Measurements from ENCODE around the gene RNF111. TPM values are rescaled to one million over a fixed set of nuclear protein-coding genes. Genes with fewer than 3 reads are reported as not detected.
"Not testable (repeated sequence)": the region's sequence is repeated elsewhere in the genome, so short reads cannot be mapped to it uniquely, and the experiment has no call there.

Gene RNF111
- total RNA-seq, 1 donor = 22.8 TPM

DNA sequence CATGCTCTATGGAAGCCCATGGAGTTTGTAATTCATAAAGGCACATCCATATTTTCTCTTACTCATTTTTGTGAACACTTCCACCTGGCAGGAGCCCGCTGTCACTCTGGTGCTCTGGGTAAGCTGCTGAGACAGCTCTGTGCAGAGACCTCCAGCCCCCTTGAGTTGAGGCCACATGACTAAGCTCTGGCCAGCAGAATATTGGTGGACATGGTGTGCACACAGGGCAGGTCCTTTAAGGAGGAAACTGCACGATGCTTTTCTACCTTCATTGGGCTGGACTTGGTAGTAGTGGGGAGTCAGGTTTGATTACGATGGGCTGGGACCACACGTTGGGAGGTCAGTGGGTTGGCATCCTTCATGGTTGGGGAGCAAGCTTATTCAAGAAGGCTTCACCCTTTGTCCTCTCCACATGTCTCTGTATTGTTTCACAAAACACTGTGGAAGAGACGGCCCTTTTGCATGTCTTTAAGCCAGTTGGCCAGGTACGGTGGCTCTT, 146.5 kb downstream of the RNF111 start:
- no peak for DNase-seq (ENCODE audit: low read depth)
- TF ChIP-seq, protein P1, sequence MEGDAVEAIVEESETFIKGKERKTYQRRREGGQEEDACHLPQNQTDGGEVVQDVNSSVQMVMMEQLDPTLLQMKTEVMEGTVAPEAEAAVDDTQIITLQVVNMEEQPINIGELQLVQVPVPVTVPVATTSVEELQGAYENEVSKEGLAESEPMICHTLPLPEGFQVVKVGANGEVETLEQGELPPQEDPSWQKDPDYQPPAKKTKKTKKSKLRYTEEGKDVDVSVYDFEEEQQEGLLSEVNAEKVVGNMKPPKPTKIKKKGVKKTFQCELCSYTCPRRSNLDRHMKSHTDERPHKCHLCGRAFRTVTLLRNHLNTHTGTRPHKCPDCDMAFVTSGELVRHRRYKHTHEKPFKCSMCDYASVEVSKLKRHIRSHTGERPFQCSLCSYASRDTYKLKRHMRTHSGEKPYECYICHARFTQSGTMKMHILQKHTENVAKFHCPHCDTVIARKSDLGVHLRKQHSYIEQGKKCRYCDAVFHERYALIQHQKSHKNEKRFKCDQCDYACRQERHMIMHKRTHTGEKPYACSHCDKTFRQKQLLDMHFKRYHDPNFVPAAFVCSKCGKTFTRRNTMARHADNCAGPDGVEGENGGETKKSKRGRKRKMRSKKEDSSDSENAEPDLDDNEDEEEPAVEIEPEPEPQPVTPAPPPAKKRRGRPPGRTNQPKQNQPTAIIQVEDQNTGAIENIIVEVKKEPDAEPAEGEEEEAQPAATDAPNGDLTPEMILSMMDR (IDR thresholded peaks at IDR 0.05; ENCODE audit: insufficient read depth, low read length) = no peak
- no peak overlapping the region for H3K4me3 ChIP-seq (ENCODE audit: low read depth, low read length)

DNA sequence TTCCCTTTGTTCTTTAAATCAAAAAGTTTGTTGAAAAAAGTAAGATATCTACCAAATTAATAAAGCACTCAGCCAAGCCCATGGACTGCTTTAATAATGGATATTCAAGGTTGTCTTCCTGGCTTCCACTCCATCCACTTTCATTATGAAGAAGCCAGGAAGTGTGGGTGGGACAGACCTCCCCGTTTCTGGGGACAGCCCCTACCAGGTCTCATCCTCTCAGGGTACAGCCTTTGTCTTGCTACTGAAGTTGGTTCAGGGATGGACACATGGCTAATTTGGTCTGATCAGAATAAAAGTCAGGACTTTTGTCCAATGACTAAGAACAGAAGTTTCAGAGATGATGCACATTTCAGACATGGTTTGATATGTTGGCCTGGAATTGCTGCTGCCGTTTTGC, 150.1 kb downstream of the RNF111 start:
- no peak for DNase-seq (ENCODE audit: low read depth)
- TF ChIP-seq, protein P1 (IDR thresholded peaks at IDR 0.05; ENCODE audit: insufficient read depth, low read length) = no peak

DNA sequence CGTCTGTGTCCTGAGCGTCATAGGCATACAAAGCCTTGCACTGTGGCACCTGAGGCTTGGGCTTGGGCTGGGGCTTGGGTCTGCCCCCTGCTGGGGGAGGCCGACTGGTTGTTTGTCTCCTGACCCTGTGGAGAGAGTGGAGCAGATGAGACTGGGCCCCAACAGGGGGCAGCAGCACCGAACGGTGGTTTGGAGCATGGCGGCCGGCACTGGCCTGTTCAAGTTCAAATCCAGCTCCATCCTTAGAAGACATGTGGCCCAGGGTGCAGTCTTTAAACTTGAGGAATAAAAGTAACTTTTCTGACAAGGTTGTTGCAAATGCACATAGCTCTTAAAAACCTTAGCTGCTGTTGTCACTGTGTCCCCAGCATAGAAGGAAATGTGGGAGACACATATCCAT, 150.8 kb downstream of the RNF111 start:
- H3K4me3 ChIP-seq (ENCODE audit: low read depth, low read length) = no peak overlapping the region
- TF ChIP-seq, protein P1 (IDR thresholded peaks at IDR 0.05; ENCODE audit: insufficient read depth, low read length) = peak; percentile 63
- peak; percentile 48 for DNase-seq (ENCODE audit: low read depth)

More for the DNA sequence above, 150.1 kb downstream of the RNF111 start:
- H3K4me3 ChIP-seq (ENCODE audit: low read depth, low read length) = no peak overlapping the region

DNA sequence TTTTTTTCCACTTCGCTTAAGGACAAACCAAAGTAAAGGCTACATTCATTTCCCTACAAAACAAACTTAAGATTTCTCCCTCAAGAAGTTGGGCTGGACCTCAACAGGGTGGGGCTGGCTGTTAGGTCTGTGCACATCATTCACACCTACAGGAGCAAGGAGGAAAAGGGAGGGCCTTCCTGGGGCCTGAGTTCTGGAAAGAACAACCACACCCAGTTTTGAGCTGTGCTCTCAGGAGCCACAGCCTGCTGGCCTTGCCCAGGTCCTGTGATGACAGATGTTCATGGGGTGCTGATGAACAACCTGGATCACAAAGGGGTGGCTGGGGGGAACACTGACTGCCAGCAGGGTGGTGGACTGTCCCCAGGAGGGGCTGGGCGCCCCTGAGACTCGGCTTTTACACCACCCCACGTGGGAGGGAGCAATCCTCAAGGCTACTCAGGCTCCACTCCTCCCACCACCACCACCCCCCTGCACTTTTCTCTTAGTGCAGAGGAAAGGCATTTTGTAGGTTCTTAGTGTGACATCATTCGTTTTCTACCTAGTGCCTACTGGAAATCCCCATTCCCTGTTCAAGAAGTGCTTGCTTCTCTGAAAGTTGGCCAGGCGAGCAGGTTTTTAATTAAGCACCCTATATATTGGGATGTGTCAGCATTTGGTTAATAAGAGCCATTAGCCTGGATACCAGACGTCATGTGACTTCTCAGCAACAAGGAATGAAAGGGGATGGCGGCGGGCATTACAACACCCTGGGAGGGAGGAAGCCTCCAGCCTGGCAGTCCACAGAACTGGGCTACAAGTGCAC, 153.2 kb downstream of the RNF111 start:
- TF ChIP-seq, protein P1 (IDR thresholded peaks at IDR 0.05; ENCODE audit: insufficient read depth, low read length) = no peak
- no peak for DNase-seq (ENCODE audit: low read depth)
- H3K4me3 ChIP-seq (ENCODE audit: low read depth, low read length) = no peak overlapping the region

DNA sequence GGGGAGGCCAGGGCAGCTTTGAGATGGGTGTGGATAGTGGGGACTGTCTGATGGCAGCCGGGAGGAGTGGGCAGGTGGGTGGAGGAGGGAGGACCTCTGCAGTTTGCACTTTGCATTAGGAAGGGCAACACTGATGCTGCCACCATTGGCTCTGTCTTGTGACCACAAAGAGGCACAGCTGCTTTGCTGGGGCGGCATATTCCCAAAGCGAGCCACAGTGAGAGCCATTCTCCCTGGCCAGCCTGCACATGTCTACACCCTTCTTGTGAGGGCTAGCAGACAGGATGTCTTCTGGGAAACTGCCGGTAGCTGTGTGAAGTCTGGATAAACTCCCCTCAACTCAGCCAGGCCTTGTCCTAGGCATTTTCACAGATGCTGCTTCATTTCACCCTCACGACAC, 155.8 kb downstream of the RNF111 start:
- TF ChIP-seq, protein P1 (IDR thresholded peaks at IDR 0.05; ENCODE audit: insufficient read depth, low read length) = no peak
- no peak for DNase-seq (ENCODE audit: low read depth)
- H3K4me3 ChIP-seq (ENCODE audit: low read depth, low read length) = no peak overlapping the region

DNA sequence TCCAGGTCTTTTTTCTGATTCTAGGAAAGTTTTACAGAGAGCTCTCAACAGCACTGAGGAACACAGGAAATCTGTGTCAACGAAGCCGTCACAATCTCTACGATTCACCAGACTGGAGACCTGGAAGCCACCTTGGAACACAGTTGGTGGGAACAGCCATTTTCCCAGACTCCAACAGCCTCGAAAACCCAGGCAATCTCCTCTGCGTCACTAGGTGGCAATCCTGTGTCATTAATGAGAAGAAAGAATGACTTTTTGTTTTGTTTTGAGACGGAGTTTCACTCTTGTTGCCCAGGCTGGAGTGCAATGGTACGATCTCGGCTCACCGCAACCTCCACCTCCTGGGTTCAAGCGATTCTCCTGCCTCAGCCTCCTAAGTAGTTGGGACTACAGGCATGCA, 157.1 kb downstream of the RNF111 start:
- TF ChIP-seq, protein P1 (IDR thresholded peaks at IDR 0.05; ENCODE audit: insufficient read depth, low read length) = peak; percentile 24
- not testable (repeated sequence) for H3K4me3 ChIP-seq (ENCODE audit: low read depth, low read length)
- peak; percentile 22 for DNase-seq (ENCODE audit: low read depth)

Other genes starting within 250 kb of the RNF111 start
- 98.9 and 255 TPM in 2 replicates for gene ADAM10, start 238.0 kb upstream of the RNF111 start, total RNA-seq (ENCODE audit: low replicate concordance)
- 11.9 and 25.8 TPM in 2 replicates for gene MINDY2, start 216.4 kb upstream of the RNF111 start, total RNA-seq (ENCODE audit: low replicate concordance)
- 68.5 and 147 TPM in 2 replicates for gene SLTM, start 54.0 kb upstream of the RNF111 start, total RNA-seq (ENCODE audit: low replicate concordance)
- 5.2 and 32.1 TPM in 2 replicates for gene CCNB2, start 117.5 kb downstream of the RNF111 start, total RNA-seq (ENCODE audit: low replicate concordance)
- gene LDHAL6B, start 219.2 kb downstream of the RNF111 start, total RNA-seq (ENCODE audit: low replicate concordance) = not detected in 2 replicates